Small intestine (tissue), 7 donors: ENCODE results near the gene PCNX3. TPM values are rescaled to one million over a fixed set of nuclear protein-coding genes. Genes with fewer than 3 reads are reported as not detected.

Experiments used
- DNase-seq, 2 donors: peaks; one replicate each; pipeline versions ENCODE4 v3.0.0 to v3.0.0-alpha.2; 2013
- FAIRE-seq: peaks from 2 replicates; lab custom pipeline; 2012; peaks lifted over from hg19 to GRCh38; lab: Jason Lieb, UNC
- H3K27ac ChIP-seq, 3 donors: one replicate each; pipeline ENCODE4 v1.5.1; 2013; ENCODE audit warnings: low read length in 2 of 3, mild to moderate bottlenecking in 2 of 3, control low read depth in 1 of 3, inconsistent platforms in 1 of 3, low read depth in 1 of 3, moderate library complexity in 1 of 3
- H3K27me3 ChIP-seq, 3 donors: one replicate each; pipeline ENCODE4 v1.6.1; 2013; ENCODE audit warnings: low read length in 3 of 3, inconsistent platforms in 1 of 3; ENCODE audit not compliant: control insufficient read depth in 3 of 3, insufficient read depth in 3 of 3
- H3K36me3 ChIP-seq, 3 donors: one replicate each; pipeline ENCODE4 v1.6.1; 2013; ENCODE audit warnings: low read length in 3 of 3, inconsistent platforms in 1 of 3, low read depth in 1 of 3, mild to moderate bottlenecking in 1 of 3, moderate library complexity in 1 of 3; ENCODE audit not compliant: control insufficient read depth in 3 of 3, insufficient read depth in 2 of 3
- H3K4me1 ChIP-seq, 3 donors: one replicate each; pipeline ENCODE4 v1.6.1; 2013; ENCODE audit warnings: low read length in 2 of 3, inconsistent platforms in 1 of 3, low read depth in 1 of 3, mild to moderate bottlenecking in 1 of 3, moderate library complexity in 1 of 3; ENCODE audit not compliant: control insufficient read depth in 3 of 3, insufficient read depth in 2 of 3
- H3K4me3 ChIP-seq, 3 donors: one replicate each; pipeline ENCODE4 v1.5.1; 2013; ENCODE audit warnings: low read length in 3 of 3, control low read depth in 1 of 3, inconsistent platforms in 1 of 3, low read depth in 1 of 3, mild to moderate bottlenecking in 1 of 3, moderate library complexity in 1 of 3
- H3K9me3 ChIP-seq, 2 donors: one replicate each; pipeline ENCODE4 v1.6.1; 2013; ENCODE audit warnings: low read depth in 1 of 2, low read length in 1 of 2; ENCODE audit not compliant: control insufficient read depth in 2 of 2, insufficient read depth in 1 of 2
- WGBS, 3 donors: extraction: QIAGEN DNeasy Blood & Tissue Kit; methylation state at CpG; one replicate each; pipeline ENCODE4 v1.1.7; 2013; 5-methylcytosine and 5-hydroxymethylcytosine counted together
- polyA plus RNA-seq, 4 donors: library from polyadenylated mRNA; stranded (reverse) in 3 of 4; unstranded in 1 of 4; fragments of 200-250 nt in 3 of 4; fragments of 120-200 nt in 1 of 4; gene quantifications; one replicate each; pipeline versions ENCODE4 v1.2.1 to v1.2.3, GENCODE V29; 2013
- donor health status: healthy with polysubstance abuse.
- donor health status: control.
- donor health status: control.
- donor health status: Bipolar disorder and iron deficiency.
- donor health status: healthy.

The PCNX3 gene
- polyA plus RNA-seq, 4 donors, result 12.7 to 27.5 (median 22.1) TPM

DNA sequence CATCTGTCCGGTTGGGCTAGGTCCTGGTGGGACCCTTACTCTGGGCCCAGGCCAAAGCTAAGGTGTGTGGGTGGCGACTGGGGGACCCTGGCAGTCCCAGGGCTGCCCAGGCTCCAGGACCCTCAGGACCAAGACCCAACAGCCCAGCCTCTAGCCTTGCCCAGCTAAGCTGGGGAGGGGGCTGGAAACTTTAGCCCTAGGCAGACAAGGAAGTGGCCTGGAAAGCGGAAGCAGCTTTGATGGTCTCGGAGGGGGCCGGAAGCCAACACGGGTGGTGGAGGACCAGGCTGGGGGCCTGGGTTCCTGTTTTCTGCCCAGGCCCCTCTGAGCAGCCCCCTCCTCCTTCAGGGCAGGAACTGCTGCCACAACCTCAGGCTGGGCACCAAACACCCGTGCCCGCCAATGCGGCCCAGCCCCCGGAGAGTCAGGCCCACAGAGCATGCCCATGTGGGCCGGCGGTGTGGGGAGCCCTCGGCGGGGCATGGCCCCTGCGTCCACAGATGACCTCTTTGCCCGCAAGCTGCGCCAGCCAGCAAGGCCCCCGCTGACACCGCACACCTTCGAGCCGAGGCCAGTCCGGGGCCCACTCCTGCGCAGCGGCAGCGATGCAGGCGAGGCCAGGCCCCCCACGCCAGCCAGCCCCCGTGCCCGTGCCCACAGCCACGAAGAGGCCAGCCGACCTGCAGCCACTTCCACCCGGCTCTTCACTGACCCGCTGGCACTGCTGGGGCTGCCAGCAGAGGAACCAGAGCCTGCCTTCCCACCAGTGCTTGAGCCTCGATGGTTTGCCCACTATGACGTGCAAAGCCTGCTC, 25.1 kb downstream of the PCNX3 start:
- Histone ChIP-seq H3K27ac (peak overlapping the region; percentile 18 to 79 (median 69)), H3K27me3 (peaks cover 0 to 15% (median 0%) of the 10 kb centered on the region in 3 donors), H3K9me3 (no peaks in the 10 kb centered on the region), H3K4me3 (peak overlapping the region in 2 of 3 donors; percentile 31 to 40), H3K36me3 (peaks cover 5 to 59% (median 11%) of the 10 kb centered on the region in 3 donors), H3K4me1 (peaks cover 0 to 37% (median 2%) of the 10 kb centered on the region in 3 donors)
- no peak for FAIRE-seq
- DNase-seq, result peak in 1 of 2 donors; percentile 42
- WGBS, 3 donors, result 61 to 82% (median 68%) methylated on average over 23 to 35 of the region's 35 CpGs

DNA sequence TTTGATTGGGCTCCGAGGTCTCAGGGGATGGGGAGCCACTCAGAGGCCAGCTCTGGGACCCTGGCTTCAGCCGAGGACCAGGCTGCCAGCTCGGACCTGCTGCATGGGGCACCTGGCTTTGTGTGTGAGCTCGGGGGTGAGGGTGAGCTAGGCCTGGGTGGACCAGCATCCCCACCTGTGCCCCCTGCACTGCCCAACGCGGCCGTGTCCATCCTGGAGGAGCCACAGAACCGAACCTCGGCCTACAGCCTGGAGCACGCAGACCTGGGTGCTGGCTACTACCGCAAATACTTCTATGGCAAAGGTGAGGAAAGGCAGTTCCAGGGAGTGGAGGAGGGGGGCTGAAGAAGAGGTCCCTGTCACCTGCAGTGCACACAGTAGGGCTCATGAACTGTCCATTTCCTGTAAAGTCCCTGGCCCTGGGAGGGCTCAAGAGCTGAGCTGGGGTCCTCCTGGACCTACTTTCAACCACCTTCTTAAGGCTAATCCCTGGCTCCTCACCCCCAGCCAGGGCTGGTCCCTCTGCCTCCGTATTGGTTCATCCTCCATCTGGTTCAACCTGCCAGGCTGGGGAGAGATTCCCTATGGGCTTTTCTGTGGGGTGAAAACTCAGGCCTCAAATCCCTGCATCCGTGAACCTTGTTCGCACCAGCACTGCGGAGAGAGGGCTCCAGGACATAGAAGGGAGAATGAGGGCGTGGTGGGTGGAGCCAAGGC, 25.9 kb downstream of the PCNX3 start:
- WGBS, 3 donors, result 70 to 76% (median 73%) methylated on average over 16 of the region's 16 CpGs
- FAIRE-seq (no peak), DNase-seq (no peak)
- no peaks in the 10 kb centered on the region for H3K9me3 ChIP-seq
- peaks cover 0 to 15% (median 0%) of the 10 kb centered on the region in 3 donors for H3K27me3 ChIP-seq
- H3K4me3 ChIP-seq, result peak overlapping the region in 2 of 3 donors; percentile 31 to 40
- H3K4me1 ChIP-seq, result peaks cover 0 to 38% (median 2%) of the 10 kb centered on the region in 3 donors
- peak overlapping the region in 1 of 3 donors; percentile 79 for H3K27ac ChIP-seq
- H3K36me3 ChIP-seq, result peaks cover 3 to 59% (median 11%) of the 10 kb centered on the region in 3 donors

DNA sequence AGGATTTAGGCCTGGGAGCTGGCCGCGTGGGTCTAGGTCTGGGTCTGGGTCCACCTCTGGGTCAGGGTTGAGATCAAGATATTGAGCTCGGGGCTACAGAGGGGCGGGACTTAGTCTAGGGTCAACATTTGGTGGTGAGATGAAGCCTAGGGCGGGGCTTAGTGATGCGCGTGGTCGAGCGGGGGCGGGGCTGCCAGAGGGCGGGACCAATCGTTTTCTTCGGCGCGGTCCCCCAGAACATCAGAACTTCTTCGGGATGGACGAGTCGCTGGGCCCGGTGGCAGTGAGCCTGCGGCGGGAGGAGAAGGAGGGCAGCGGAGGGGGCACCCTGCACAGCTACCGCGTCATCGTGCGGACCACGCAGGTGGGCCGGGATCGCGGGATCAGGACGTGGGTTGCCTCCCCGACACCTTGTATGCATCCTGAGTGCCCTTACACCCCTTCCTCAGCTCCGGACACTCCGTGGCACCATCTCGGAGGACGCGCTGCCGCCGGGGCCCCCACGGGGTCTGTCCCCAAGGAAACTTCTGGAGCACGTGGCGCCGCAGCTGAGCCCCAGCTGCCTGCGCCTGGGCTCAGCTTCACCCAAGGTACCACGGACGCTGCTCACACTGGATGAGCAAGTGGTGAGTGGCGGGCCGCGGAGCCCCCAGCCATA, 26.6 kb downstream of the PCNX3 start:
- no peak overlapping the region for H3K4me3 ChIP-seq

DNA sequence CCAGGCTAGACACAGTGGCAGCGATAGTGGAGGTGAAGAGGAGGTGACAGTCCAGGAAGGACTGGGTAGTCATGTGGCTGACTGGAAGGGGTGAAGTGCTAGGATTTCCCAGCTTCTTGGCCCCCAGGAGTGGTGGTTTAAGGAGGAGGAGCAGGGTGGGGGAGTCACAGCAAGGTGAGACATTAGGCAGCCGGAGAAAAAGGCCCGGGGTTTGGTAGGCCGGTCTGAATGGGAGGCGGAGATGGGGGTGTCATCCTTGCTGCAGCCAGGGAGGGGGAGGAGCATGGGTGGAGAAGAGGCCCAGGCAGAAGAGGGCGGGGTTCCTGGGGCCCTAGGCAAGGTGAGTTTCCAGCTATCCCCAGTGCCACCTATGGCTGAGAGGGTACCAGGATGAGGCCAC, 28.4 kb downstream of the PCNX3 start:
- no peak overlapping the region for H3K27ac ChIP-seq
- DNase-seq, result peak in 1 of 2 donors; percentile 70
- 19 to 57% (median 42%) methylated on average over 6 of the region's 6 CpGs for WGBS, 3 donors

More for the DNA sequence above, 26.6 kb downstream of the PCNX3 start:
- H3K9me3 ChIP-seq, result no peaks in the 10 kb centered on the region
- FAIRE-seq, result no peak
- peaks cover 0 to 38% (median 2%) of the 10 kb centered on the region in 3 donors for H3K4me1 ChIP-seq
- H3K27me3 ChIP-seq, result peaks cover 0 to 18% (median 0%) of the 10 kb centered on the region in 3 donors
- no peak overlapping the region for H3K27ac ChIP-seq
- H3K36me3 ChIP-seq, result peaks cover 0 to 52% (median 7%) of the 10 kb centered on the region in 3 donors
- WGBS, 3 donors, result 24 to 55% (median 48%) methylated on average over 45 to 49 of the region's 49 CpGs
- DNase-seq, result no peak

DNA sequence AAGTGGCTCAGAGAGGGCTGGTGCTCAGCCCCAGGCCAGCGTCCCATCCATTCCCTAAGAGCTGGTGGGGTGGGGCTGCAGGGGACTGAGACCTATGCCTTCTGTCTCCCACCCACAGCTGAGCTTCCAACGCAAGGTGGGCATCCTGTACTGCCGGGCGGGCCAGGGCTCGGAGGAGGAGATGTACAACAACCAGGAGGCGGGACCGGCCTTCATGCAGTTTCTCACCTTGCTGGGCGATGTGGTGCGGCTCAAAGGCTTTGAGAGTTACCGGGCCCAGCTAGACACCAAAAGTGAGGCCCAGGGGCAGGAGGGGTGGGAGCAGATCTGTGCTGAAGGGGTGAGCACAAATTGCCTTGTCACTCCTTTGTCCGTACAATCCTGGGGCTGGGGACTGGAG, 29.3 kb downstream of the PCNX3 start:
- H3K4me1 ChIP-seq, result peaks cover 0 to 25% (median 2%) of the 10 kb centered on the region in 3 donors

More for the DNA sequence above, 28.4 kb downstream of the PCNX3 start:
- Histone ChIP-seq H3K36me3 (peaks cover 0 to 47% (median 7%) of the 10 kb centered on the region in 3 donors), H3K4me3 (no peak overlapping the region), H3K9me3 (no peaks in the 10 kb centered on the region), H3K4me1 (peaks cover 0 to 25% (median 2%) of the 10 kb centered on the region in 3 donors), H3K27me3 (peaks cover 0 to 18% (median 0%) of the 10 kb centered on the region in 3 donors)
- no peak for FAIRE-seq

DNA sequence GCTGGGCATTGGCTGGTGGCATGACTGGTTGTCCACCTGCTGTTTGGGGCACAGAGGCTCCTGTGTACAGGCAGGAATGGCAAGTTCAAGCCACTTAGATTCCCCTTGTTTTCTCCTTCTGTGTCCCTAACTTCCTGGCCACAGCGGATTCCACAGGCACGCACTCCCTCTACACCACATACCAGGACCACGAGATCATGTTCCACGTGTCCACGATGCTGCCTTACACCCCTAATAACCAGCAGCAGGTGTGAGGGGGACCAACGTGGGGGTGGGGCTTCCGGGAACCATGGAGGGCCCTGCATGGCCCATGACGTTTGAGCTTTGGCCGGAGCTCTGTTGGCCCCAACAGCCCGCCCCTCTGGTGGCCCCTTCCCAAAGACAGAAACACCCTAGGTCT, 30.1 kb downstream of the PCNX3 start:
- Histone ChIP-seq H3K36me3 (peaks cover 0 to 57% (median 7%) of the 10 kb centered on the region in 3 donors), H3K27ac (no peak overlapping the region), H3K9me3 (no peaks in the 10 kb centered on the region), H3K4me1 (peaks cover 0 to 25% (median 2%) of the 10 kb centered on the region in 3 donors), H3K4me3 (no peak overlapping the region), H3K27me3 (peaks cover 0 to 18% (median 0%) of the 10 kb centered on the region in 3 donors)
- no peak for DNase-seq
- WGBS, 3 donors, result 58 to 67% (median 60%) methylated on average over 10 of the region's 10 CpGs
- FAIRE-seq, result no peak

More for the DNA sequence above, 29.3 kb downstream of the PCNX3 start:
- FAIRE-seq (no peak), DNase-seq (no peak)
- Histone ChIP-seq H3K36me3 (peaks cover 0 to 53% (median 7%) of the 10 kb centered on the region in 3 donors), H3K27me3 (peaks cover 0 to 18% (median 0%) of the 10 kb centered on the region in 3 donors), H3K9me3 (no peaks in the 10 kb centered on the region), H3K4me3 (no peak overlapping the region), H3K27ac (no peak overlapping the region)
- 82 to 92% (median 86%) methylated on average over 11 of the region's 11 CpGs for WGBS, 3 donors

DNA sequence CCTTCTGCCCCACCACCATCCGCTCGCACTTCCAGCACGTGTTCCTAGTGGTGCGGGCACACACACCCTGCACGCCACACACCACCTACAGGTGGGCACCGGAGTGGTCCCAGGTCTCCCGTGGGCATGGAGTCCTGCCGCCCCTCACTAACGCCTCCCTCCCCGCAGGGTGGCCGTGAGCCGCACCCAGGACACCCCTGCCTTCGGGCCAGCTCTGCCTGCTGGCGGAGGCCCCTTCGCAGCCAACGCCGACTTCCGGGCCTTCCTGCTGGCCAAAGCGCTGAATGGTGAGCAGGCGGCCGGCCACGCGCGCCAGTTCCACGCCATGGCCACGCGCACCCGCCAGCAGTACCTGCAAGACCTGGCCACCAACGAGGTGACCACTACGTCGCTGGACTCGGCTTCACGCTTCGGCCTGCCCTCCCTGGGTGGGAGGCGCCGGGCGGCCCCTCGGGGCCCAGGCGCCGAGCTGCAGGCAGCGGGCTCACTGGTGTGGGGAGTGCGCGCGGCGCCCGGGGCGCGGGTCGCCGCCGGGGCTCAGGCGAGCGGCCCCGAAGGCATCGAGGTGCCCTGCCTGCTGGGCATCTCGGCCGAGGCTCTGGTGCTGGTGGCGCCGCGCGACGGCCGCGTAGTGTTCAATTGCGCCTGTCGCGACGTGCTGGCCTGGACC, 30.8 kb downstream of the PCNX3 start:
- DNase-seq (no peak), FAIRE-seq (no peak)
- H3K27ac ChIP-seq, result no peak overlapping the region
- WGBS, 3 donors, result 73 to 85% (median 81%) methylated on average over 35 to 68 of the region's 68 CpGs
- H3K27me3 ChIP-seq, result peaks cover 0 to 16% (median 0%) of the 10 kb centered on the region in 3 donors
- peak overlapping the region in 2 of 3 donors; percentile 47 to 48 for H3K4me3 ChIP-seq
- H3K36me3 ChIP-seq, result peaks cover 0 to 60% (median 7%) of the 10 kb centered on the region in 3 donors
- peaks cover 0 to 27% (median 2%) of the 10 kb centered on the region in 3 donors for H3K4me1 ChIP-seq
- no peaks in the 10 kb centered on the region for H3K9me3 ChIP-seq
